Ascending aorta (tissue), 2 donors: ENCODE data around the gene APP. TPM values are rescaled to one million over a fixed set of nuclear protein-coding genes. Genes with fewer than 3 reads are reported as not detected.
"Not testable (repeated sequence)": the region's sequence is repeated elsewhere in the genome, so short reads cannot be mapped to it uniquely, and the experiment has no call there.

Experiments
- DNase-seq, 2 donors: peaks; one replicate each; pipeline ENCODE4 v3.0.0-alpha.2; 2019; ENCODE audit warnings: low spot score in 2 of 2
- H3K27ac ChIP-seq, 2 donors: fragments of 200-600 bp; sonication (generic); one replicate each; pipeline ENCODE4 v1.5.1; 2016 to 2017; ENCODE audit warnings: mild to moderate bottlenecking in 1 of 2
- H3K27me3 ChIP-seq: fragments of 200-600 bp; sonication (generic); one replicate; pipeline ENCODE4 v1.5.1; 2017
- H3K36me3 ChIP-seq, 2 donors: fragments of 200-600 bp; sonication (generic); one replicate each; pipeline ENCODE4 v1.5.1; 2016
- H3K4me1 ChIP-seq, 2 donors: fragments of 200-600 bp; sonication (generic); one replicate each; pipeline ENCODE4 v1.5.1; 2016 to 2017; ENCODE audit warnings: mild to moderate bottlenecking in 1 of 2
- H3K4me3 ChIP-seq, 2 donors: fragments of 200-600 bp; sonication (generic); one replicate each; pipeline ENCODE4 v1.5.1; 2016 to 2017; ENCODE audit warnings: mild to moderate bottlenecking in 1 of 2
- H3K9me3 ChIP-seq, 2 donors: fragments of 200-600 bp; sonication (generic); one replicate each; pipeline ENCODE4 v1.5.1; 2016
- intact Hi-C: fragments of 100-400 bp; cut with DNase I; formaldehyde crosslinking; loops from one replicate; pipeline ENCODE4 v1.15.1; 2023
- total RNA-seq: library from RNA; depleted of rRNA; stranded (reverse); fragments of >200 nt; gene quantifications from one replicate; pipeline ENCODE4 v1.1.0, GENCODE V29; 2016
- TF ChIP-seq, protein P1 (sequence below), 3 experiments: fragments of 200-600 bp in 2 of 3; fragments of 450-650 bp in 1 of 3; sonication (generic) in 2 of 3; IDR thresholded peaks; one replicate each; pipeline ENCODE4 v1.5.1; 2016 to 2019; ENCODE audit warnings: antibody characterized with exemption in 3 of 3, mild to moderate bottlenecking in 1 of 3, moderate library complexity in 1 of 3

The APP gene
- total RNA-seq, 1 donor from 2014 or later = 350 TPM

DNA sequence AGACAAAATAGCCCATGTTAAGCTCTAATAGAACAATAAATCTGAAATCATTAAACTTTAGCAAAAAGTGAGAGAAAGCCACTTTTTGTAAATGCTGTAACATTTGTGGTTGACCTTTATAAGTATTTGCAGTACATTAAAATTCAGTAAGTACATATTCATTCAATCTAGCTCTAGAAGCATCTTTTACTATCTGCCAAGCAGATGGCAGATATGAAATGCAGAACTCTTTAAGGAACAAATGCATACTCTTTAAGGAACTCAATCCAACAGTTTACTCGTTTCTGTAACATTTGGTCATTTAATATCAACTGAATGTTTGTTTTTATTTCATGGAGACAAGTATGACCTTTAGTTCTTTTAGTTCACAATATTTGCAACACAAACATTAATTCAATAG, 150.1 kb downstream of the APP start:
- peaks cover 0 to 21% of the 10 kb centered on the region in 2 donors for H3K36me3 ChIP-seq
- DNase-seq = no peak
- H3K27ac ChIP-seq = no peak overlapping the region
- no peaks in the 10 kb centered on the region for H3K27me3 ChIP-seq
- H3K9me3 ChIP-seq = no peaks in the 10 kb centered on the region
- intact Hi-C loops = no loop called here
- H3K4me3 ChIP-seq = no peak overlapping the region
- TF ChIP-seq, protein P1, sequence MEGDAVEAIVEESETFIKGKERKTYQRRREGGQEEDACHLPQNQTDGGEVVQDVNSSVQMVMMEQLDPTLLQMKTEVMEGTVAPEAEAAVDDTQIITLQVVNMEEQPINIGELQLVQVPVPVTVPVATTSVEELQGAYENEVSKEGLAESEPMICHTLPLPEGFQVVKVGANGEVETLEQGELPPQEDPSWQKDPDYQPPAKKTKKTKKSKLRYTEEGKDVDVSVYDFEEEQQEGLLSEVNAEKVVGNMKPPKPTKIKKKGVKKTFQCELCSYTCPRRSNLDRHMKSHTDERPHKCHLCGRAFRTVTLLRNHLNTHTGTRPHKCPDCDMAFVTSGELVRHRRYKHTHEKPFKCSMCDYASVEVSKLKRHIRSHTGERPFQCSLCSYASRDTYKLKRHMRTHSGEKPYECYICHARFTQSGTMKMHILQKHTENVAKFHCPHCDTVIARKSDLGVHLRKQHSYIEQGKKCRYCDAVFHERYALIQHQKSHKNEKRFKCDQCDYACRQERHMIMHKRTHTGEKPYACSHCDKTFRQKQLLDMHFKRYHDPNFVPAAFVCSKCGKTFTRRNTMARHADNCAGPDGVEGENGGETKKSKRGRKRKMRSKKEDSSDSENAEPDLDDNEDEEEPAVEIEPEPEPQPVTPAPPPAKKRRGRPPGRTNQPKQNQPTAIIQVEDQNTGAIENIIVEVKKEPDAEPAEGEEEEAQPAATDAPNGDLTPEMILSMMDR (IDR thresholded peaks at IDR 0.05) = no peak
- no peaks in the 10 kb centered on the region for H3K4me1 ChIP-seq

DNA sequence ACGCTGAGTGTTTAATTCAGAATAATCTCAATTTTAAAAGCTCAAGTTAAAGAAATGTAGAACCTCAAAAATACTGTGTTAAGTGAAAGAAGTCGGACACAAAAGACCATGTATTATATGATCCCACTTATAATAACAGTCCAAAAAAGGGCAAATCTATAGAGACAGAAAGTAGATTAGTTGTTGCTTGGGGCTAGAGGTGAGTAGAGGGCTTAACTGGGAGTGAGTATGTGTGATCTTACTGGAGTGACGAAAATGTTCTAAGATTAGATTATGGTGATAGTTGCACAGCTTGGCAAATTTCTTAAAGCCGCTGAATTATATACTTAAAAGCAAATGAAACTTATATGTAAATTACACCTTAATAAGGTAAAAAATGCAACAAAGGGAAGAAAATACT, 150.5 kb downstream of the APP start:
- TF ChIP-seq, protein P1 (IDR thresholded peaks at IDR 0.05) = no peak
- intact Hi-C loops = no loop called here
- no peak for DNase-seq
- Histone ChIP-seq H3K4me1 (no peaks in the 10 kb centered on the region), H3K27ac (no peak overlapping the region), H3K27me3 (no peaks in the 10 kb centered on the region), H3K9me3 (no peaks in the 10 kb centered on the region), H3K36me3 (peaks cover 0 to 21% of the 10 kb centered on the region in 2 donors), H3K4me3 (no peak overlapping the region)

DNA sequence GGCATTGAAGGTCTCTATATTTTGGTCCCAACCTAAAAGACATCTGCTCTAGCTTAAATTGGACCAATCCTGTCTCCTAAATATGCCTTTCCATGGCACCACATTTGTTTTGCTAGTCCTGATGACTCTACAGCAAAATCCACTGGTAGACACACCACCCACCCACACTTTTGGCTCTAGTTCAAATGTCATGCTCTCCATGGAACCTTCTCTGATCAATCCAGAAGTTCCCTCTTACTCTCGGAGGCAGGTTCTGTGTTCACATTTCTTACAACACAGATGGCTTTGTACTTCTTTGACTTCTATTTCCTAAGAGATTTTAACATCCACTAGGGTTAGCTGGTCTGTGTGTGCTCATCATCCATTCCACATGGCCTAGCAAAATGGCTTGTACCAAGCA, 151.3 kb downstream of the APP start:
- no peaks in the 10 kb centered on the region for H3K9me3 ChIP-seq
- intact Hi-C loops = no loop called here
- H3K36me3 ChIP-seq = peaks cover 0 to 21% of the 10 kb centered on the region in 2 donors
- DNase-seq = no peak
- no peaks in the 10 kb centered on the region for H3K4me1 ChIP-seq
- H3K4me3 ChIP-seq = no peak overlapping the region
- TF ChIP-seq, protein P1 (IDR thresholded peaks at IDR 0.05) = no peak
- H3K27me3 ChIP-seq = no peaks in the 10 kb centered on the region
- no peak overlapping the region for H3K27ac ChIP-seq

DNA sequence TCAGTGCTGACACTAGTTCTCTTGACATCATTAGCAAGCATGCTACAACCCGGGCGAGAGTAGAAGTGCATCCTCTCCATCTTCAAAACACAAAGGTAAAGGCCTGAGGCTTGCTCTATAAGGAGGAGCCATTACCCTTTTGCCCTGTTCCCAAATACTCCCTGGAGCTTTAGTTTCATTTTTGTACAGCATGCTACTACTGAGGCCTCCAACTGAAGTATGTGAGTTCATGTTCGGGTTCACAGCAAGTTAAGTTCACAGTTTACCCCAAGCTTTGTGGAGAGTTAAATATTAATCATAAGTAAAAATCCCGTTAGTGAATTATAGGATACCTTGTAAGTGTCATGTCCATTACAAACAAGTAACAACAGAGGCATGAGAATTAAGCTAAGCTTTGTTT, 156.6 kb downstream of the APP start:
- intact Hi-C loops = no loop called here
- no peak overlapping the region for H3K4me3 ChIP-seq
- H3K9me3 ChIP-seq = no peaks in the 10 kb centered on the region
- H3K27me3 ChIP-seq = no peaks in the 10 kb centered on the region
- H3K27ac ChIP-seq = no peak overlapping the region
- TF ChIP-seq, protein P1 (IDR thresholded peaks at IDR 0.05) = no peak
- H3K4me1 ChIP-seq = no peaks in the 10 kb centered on the region
- DNase-seq = no peak
- no peaks in the 10 kb centered on the region for H3K36me3 ChIP-seq

DNA sequence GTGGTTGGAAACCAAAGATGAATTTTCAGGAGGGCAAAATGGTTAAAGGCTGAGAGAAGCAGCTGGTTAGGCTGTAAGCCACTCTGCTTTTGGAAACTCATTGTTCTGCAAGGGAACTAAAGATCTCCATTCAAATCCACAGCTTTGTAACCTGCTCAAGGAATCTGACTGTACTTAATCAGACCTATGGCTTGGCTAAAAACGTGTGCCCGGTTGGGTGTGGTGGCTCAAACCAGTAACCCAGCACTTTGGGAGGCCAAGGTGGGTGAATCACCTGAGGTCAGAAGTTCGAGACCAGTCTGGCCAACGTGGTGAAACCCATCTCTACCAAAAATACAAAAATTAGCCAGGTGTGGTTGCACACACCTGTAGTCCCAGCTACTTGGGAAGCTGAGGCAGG, 158.1 kb downstream of the APP start:
- H3K4me1 ChIP-seq, H3K4me3 ChIP-seq, H3K27me3 ChIP-seq, intact Hi-C loops, H3K27ac ChIP-seq, H3K9me3 ChIP-seq, H3K36me3 ChIP-seq, DNase-seq: not testable (repeated sequence)

DNA sequence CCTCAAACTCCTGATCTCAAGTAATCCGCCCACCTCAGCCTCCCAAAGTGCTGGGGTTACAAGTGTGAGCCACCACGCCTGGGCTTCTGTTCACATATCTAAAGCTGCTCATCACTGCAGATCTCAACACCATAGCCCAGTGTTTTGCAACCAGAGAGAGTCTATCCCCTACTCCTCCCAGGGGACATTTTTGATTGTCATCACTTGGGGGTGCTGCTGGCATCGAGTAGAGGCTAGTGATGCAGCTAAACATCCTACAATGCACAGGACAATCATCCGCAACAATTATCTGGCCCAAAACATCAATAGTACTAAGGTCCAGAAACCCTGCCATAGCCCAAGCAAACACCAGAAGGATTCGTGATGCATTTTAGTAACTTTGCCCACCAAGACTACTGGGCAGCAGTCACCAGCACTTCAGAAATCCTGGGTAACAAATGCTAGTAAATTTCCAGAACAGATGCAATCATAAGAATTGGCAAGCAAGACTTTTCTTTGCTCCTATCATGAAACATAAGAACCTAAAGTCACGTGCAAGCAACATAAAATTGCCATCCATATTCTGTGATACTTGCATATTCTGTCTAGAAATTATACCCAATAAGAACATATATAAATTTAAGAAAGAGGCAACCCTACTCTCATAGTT, 159.2 kb downstream of the APP start:
- intact Hi-C loops = no loop called here
- DNase-seq = no peak
- TF ChIP-seq, protein P1 (IDR thresholded peaks at IDR 0.05) = no peak

More for the DNA sequence above, 159.2 kb downstream of the APP start:
- Histone ChIP-seq H3K9me3 (no peaks in the 10 kb centered on the region), H3K4me1 (no peaks in the 10 kb centered on the region), H3K27me3 (no peaks in the 10 kb centered on the region), H3K4me3 (no peak overlapping the region), H3K27ac (no peak overlapping the region), H3K36me3 (no peaks in the 10 kb centered on the region)
